ENCODE measurements around the gene PRPS2. TPM values are rescaled to one million over a fixed set of nuclear protein-coding genes. Genes with fewer than 3 reads are reported as not detected.

The PRPS2 gene
- total and polyA plus RNA-seq, 2 donors (not counting 3 experiments of a cell fraction or from before 2014, with no cell fraction given), result 15.9 to 36.7 TPM

GRCh38 chrX:12789976-12790375, 1.2 kb upstream of the PRPS2 start:
- dilution Hi-C loops (cut with MboI; ENCODE audit: extremely low pct_ligation_motif_present, low sequenced_read_pairs), result no loop called here
- no peaks in the 10 kb centered on the region for H4K20me1 ChIP-seq (replicated peaks; ENCODE audit: control insufficient read depth, extremely low read depth, insufficient read depth, low read length)
- intact Hi-C loops (cut with micrococcal nuclease), result no loop called here

More at GRCh38 chrX:12789976-12790375, 1.2 kb upstream of the PRPS2 start:
- Histone ChIP-seq H3K9ac (replicated peaks; ENCODE audit: extremely low read depth, insufficient read depth, low read length) (no peak overlapping the region), H3K4me2 (ENCODE audit: insufficient read depth, low read length) (no peak overlapping the region), H3K4me3 (replicated peaks in 1 of 3; ENCODE audit: insufficient read depth in 1 of 3, low read depth in 1 of 3, low read length in 3 of 3) (no peak overlapping the region), H2AFZ (ENCODE audit: low read depth, low read length) (no peak overlapping the region), H3K36me3 (ENCODE audit: control insufficient read depth in 2 of 2, extremely low read depth in 1 of 2, insufficient read depth in 2 of 2, low read length in 2 of 2) (no peaks in the 10 kb centered on the region), H3K9me3 (replicated peaks; ENCODE audit: control insufficient read depth, insufficient read depth, low read length) (no peaks in the 10 kb centered on the region), H3K79me2 (ENCODE audit: control insufficient read depth, insufficient read depth, low read length) (peaks cover 15% of the 10 kb centered on the region), H3K9me1 (replicated peaks; ENCODE audit: control insufficient read depth, extremely low read depth, insufficient read depth, low read length) (no peaks in the 10 kb centered on the region), H3K27me3 (ENCODE audit: control insufficient read depth in 2 of 2, insufficient read depth in 2 of 2, low read length in 2 of 2) (peaks cover 0 to 5% of the 10 kb centered on the region in 2 experiments), H3K27ac (ENCODE audit: insufficient read depth, low read depth, low read length) (no peak overlapping the region), H3K4me1 (ENCODE audit: control insufficient read depth, extremely low read depth, insufficient read depth, low read length) (peaks cover 5% of the 10 kb centered on the region)
- no TSS peak for BruUV-seq (replicated peaks)
- POLR2A ChIA-PET, result no interaction called here
- CTCF ChIA-PET, result interaction anchor here (2.7 kb wide), 1 partner anchor 19 kb away, joined by 24 read pairs; no protein-coding TSS in a partner anchor
- TF ChIP-seq MAX (IDR thresholded peaks at IDR 0.05; ENCODE audit: insufficient read depth, insufficient read length) (no peak), JUN (IDR thresholded peaks at IDR 0.05; ENCODE audit: borderline replicate concordance, insufficient read depth, insufficient read length, low read depth) (no peak), CTCF (IDR thresholded peaks at IDR 0.05; ENCODE audit: extremely low read depth in 1 of 2, insufficient read depth in 1 of 2, low read depth in 1 of 2, low read length in 2 of 2) (no peak), FOS (IDR thresholded peaks at IDR 0.05; ENCODE audit: borderline replicate concordance, insufficient read depth, low read length) (no peak)
- no peak for DNase-seq (ENCODE audit: low read depth, low spot score)
- no peak for FAIRE-seq

Data from endothelial cell of umbilical vein (primary cell).